Hair follicle dermal papilla cell (primary cell): Measurements from ENCODE around the gene ZNF185. TPM values are rescaled to one million over a fixed set of nuclear protein-coding genes. Genes with fewer than 3 reads are reported as not detected.

Experiments used
- total RNA-seq: library from RNA; depleted of rRNA; stranded (reverse); fragments of >200 nt; gene quantifications from 2 replicates; pipeline ENCODE4 v1.2.3, GENCODE V29; 2012

Gene ZNF185
- 7.8 and 14.3 TPM in 2 replicates for total RNA-seq

DNA sequence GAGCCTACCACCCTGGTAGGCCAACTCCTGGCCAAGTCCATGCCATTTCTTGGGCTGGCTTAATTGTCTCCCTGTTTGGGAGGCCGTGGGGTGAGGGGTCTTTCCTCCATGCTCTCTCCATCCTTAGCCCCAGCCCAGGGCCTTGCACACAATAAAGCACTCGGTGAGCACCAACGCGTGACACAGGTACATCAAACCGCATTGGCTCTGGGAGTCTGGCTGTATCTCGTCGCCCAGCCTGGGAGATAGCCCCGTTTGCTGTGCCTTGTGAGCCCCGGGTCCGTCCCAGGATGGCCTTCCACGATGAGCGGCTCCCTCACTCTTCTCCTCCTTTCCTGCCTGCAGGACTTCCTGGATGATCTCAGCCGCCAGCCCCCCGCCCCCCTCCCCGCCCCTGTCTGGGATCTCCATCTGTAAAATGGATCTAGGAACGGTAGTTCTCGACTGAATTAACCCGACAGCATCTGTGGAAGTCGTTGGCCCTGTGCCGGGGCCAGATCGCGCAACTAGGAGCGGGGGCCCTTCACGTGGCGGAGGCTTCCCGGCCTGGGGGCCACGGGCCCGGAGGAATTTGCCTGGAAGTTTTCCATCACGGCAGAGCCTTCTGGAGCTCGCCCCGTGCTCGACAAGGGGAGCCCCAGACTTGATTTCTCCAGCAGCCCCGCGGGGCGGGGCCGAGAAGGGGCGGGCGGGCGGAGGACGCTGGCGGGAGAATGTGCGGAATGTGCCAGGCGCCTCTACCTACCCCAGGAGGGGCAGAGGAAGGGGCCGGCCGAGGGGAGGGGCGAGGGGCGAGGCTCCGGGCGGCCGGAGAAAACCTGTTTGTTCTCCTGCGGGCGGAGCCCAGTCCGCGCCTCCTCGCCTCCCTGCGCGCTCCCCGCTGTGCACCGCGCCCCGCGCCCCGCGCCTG, at the start of gene ZNF185:
TSS of gene ZNF185 (plus strand) at position 846 of the 910 bp plus-strand sequence. CDS start 16,423 bp downstream, outside the sequence.

Other genes starting within 250 kb of the ZNF185 start
- gene MAGEA3, start 199.3 kb upstream of the ZNF185 start, total RNA-seq: not detected in 2 replicates
- not detected in 2 replicates for gene CSAG2, start 188.8 kb upstream of the ZNF185 start, total RNA-seq
- gene MAGEA2B, start 183.4 kb upstream of the ZNF185 start, total RNA-seq: not detected in 2 replicates
- not detected in 2 replicates for gene CSAG1, start 164.3 kb upstream of the ZNF185 start, total RNA-seq
- gene MAGEA12, start 164.3 kb upstream of the ZNF185 start, total RNA-seq: not detected in 2 replicates
- not detected in 2 replicates for gene MAGEA2, start 144.2 kb upstream of the ZNF185 start, total RNA-seq
- not detected in 2 replicates for gene CSAG3, start 138.8 kb upstream of the ZNF185 start, total RNA-seq
- gene MAGEA6, start 128.4 kb upstream of the ZNF185 start, total RNA-seq: not detected in 2 replicates
- gene CETN2, start 67.3 kb upstream of the ZNF185 start, total RNA-seq: 29.9 and 44.4 TPM in 2 replicates
- gene NSDHL, start 67.0 kb upstream of the ZNF185 start, total RNA-seq: 18.2 and 24.5 TPM in 2 replicates
- gene PNMA5, start 96.0 kb downstream of the ZNF185 start, total RNA-seq: not detected in 2 replicates
- gene PNMA3, start 158.4 kb downstream of the ZNF185 start, total RNA-seq: 0.12 TPM in 1 of 2 replicates, not detected in the other
- gene PNMA6A, start 174.4 kb downstream of the ZNF185 start, total RNA-seq: 2.4 and 4.4 TPM in 2 replicates